Measurements from ENCODE around the gene FARP1.

The FARP1 gene

DNA sequence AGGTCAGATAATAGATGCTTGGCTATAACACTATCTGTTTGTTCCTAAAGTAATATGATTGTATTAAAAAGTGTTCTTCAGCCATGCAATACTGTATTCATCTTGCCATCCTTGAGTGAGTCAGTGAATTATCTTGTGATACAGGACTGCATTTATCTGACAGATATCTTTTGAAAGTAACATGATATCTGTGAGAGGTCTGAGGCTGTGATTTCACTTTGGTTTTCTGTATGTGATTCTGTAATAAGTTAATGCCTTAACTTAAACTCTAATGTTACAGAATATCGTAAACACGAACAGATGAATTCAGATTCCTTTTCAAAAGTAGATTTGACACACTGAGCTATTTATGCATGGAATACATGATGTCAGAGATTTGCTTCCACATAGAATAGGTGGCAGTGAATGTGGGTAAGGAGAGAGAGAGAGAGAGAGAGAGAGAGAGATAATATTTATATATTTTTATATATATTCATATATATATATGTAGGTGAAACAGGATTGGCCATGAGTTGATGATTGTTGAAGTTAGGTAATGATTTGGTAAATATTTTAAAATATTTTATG is 132.1 kb downstream of the FARP1 start:
- no peak for TF ChIP-seq FOXP2 (optimal IDR thresholded peaks at IDR 0.05; ENCODE audit: borderline replicate concordance, extremely low read depth, extremely low read length, insufficient read depth)
- TF ChIP-seq POLR2AphosphoS5 (IDR thresholded peaks at IDR 0.05; ENCODE audit: low read depth, low read length): no peak
- TF ChIP-seq TAF1 (IDR thresholded peaks at IDR 0.05; ENCODE audit: borderline replicate concordance, insufficient read depth, low read length): no peak
- TF ChIP-seq, protein P1, sequence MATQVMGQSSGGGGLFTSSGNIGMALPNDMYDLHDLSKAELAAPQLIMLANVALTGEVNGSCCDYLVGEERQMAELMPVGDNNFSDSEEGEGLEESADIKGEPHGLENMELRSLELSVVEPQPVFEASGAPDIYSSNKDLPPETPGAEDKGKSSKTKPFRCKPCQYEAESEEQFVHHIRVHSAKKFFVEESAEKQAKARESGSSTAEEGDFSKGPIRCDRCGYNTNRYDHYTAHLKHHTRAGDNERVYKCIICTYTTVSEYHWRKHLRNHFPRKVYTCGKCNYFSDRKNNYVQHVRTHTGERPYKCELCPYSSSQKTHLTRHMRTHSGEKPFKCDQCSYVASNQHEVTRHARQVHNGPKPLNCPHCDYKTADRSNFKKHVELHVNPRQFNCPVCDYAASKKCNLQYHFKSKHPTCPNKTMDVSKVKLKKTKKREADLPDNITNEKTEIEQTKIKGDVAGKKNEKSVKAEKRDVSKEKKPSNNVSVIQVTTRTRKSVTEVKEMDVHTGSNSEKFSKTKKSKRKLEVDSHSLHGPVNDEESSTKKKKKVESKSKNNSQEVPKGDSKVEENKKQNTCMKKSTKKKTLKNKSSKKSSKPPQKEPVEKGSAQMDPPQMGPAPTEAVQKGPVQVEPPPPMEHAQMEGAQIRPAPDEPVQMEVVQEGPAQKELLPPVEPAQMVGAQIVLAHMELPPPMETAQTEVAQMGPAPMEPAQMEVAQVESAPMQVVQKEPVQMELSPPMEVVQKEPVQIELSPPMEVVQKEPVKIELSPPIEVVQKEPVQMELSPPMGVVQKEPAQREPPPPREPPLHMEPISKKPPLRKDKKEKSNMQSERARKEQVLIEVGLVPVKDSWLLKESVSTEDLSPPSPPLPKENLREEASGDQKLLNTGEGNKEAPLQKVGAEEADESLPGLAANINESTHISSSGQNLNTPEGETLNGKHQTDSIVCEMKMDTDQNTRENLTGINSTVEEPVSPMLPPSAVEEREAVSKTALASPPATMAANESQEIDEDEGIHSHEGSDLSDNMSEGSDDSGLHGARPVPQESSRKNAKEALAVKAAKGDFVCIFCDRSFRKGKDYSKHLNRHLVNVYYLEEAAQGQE (IDR thresholded peaks at IDR 0.05; ENCODE audit: insufficient read depth in 1 of 2, low read depth in 2 of 2, low read length in 2 of 2): no peak
- TF ChIP-seq SIN3A (IDR thresholded peaks at IDR 0.05; ENCODE audit: borderline replicate concordance, insufficient read depth, low read length): no peak

DNA sequence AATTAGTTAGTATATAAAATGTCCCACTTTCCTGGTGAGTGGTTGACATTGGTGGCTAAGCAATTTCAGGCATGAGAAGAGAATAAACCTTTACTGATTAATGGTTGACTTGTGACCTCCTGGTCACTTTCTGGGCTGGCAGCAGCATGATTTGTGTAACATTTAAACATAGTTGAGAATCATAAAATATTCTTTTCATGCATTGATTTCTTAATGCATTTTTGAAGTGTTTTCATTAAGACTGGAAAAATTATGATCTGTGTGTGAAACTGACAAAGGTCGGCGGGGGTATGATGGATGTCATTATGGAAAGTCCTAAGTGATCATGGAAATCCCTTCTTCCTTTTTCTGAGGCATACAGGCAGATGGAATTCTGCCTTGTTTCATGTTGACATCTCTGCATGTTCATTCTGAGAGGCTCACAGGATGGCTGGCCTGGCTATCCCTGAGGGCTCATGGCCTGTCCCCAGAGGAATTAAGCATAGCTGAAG is 132.8 kb downstream of the FARP1 start:
- TF ChIP-seq TAF1 (IDR thresholded peaks at IDR 0.05; ENCODE audit: borderline replicate concordance, insufficient read depth, low read length): no peak
- no peak for TF ChIP-seq FOXP2 (optimal IDR thresholded peaks at IDR 0.05; ENCODE audit: borderline replicate concordance, extremely low read depth, extremely low read length, insufficient read depth)
- TF ChIP-seq, protein P1 (IDR thresholded peaks at IDR 0.05; ENCODE audit: insufficient read depth in 1 of 2, low read depth in 2 of 2, low read length in 2 of 2): no peak
- TF ChIP-seq POLR2AphosphoS5 (IDR thresholded peaks at IDR 0.05; ENCODE audit: low read depth, low read length): no peak
- TF ChIP-seq SIN3A (IDR thresholded peaks at IDR 0.05; ENCODE audit: borderline replicate concordance, insufficient read depth, low read length): no peak

DNA sequence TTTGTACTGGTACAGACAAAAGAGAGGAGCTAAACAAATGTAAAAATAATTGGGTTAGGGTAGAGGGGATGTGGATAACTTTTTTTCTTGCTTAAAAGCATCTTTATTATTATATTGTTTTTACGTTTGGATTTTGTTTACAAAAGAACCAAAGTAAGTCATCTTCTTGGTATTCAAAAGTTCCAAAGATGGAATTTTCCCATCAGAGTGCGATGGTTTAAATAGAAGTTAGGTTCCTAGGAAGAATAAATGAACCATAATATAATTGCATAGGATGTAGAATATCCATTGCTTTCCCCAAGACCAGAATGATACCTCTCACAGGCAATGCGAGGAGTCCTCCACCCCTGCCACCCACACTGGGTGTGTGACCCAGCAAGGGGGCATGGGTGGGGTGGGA is 133.6 kb downstream of the FARP1 start:
- no peak for TF ChIP-seq SIN3A (IDR thresholded peaks at IDR 0.05; ENCODE audit: borderline replicate concordance, insufficient read depth, low read length)
- TF ChIP-seq, protein P1 (IDR thresholded peaks at IDR 0.05; ENCODE audit: insufficient read depth in 1 of 2, low read depth in 2 of 2, low read length in 2 of 2): no peak

DNA sequence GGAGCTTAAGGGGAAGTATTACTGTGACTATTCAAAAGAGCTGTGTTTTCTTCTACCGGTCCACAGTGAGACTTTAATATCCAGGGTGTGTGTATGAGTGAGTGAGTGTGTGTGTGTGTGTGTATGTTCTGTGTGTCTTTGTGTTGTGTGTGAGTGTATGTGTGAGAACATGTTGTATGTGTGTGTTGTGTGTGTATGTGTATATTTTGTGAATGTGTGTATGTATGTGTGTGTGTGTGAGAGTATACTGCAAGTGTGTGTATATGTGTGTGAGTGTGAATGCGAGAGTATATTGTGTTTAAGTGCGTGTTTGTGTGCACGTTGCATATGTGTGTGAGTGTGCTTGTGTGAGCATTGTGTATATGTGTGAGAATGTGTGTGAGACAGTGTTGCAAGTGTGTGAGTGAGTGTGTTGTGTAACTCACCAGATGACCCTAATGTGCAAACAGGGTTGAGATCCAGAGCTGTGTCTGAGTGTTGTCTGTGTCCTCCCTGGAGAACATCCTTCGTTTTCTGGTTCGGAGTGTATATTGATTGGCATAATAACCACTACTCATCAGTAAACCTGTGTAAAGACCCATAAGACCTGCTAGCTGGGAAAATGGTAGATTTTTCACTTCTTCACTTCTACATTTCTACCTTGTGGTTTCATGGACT is 135.3 kb downstream of the FARP1 start:
- TF ChIP-seq POLR2AphosphoS5 (IDR thresholded peaks at IDR 0.05; ENCODE audit: low read depth, low read length): no peak
- no peak for TF ChIP-seq SIN3A (IDR thresholded peaks at IDR 0.05; ENCODE audit: borderline replicate concordance, insufficient read depth, low read length)
- TF ChIP-seq, protein P1 (IDR thresholded peaks at IDR 0.05; ENCODE audit: insufficient read depth in 1 of 2, low read depth in 2 of 2, low read length in 2 of 2): no peak
- TF ChIP-seq FOXP2 (optimal IDR thresholded peaks at IDR 0.05; ENCODE audit: borderline replicate concordance, extremely low read depth, extremely low read length, insufficient read depth): no peak
- TF ChIP-seq TAF1 (IDR thresholded peaks at IDR 0.05; ENCODE audit: borderline replicate concordance, insufficient read depth, low read length): no peak

Data from PFSK-1 (cell line).